Heart left ventricle (tissue), 16 donors: Measurements from ENCODE around the gene LRG1. TPM values are rescaled to one million over a fixed set of nuclear protein-coding genes. Genes with fewer than 3 reads are reported as not detected.

Source experiments
- ATAC-seq, 4 donors: fragments of 200-7000 bp; cut with Tn5 transposase; one replicate each; pipeline ENCODE4 v1.9.1; 2020 to 2022; ENCODE audit warnings: moderate library complexity in 4 of 4, mild to moderate bottlenecking in 3 of 4, moderate number of reproducible peaks in 1 of 4
- DNase-seq, 5 donors: peaks; one replicate each; pipeline ENCODE4 v3.0.0-alpha.2; 2020
- H3K27ac ChIP-seq, 12 donors: fragments of 200-600 bp; sonication (generic) in 4 of 12; one replicate each; pipeline versions ENCODE4 v1.5.0 to v1.8.0; 2016 to 2022; ENCODE audit warnings: mild to moderate bottlenecking in 2 of 12
- H3K27me3 ChIP-seq, 9 donors: fragments of 200-600 bp; sonication (generic) in 2 of 9; one replicate each; pipeline versions ENCODE4 v1.5.1 to v1.8.0; 2016 to 2022; ENCODE audit warnings: mild to moderate bottlenecking in 3 of 9
- H3K36me3 ChIP-seq, 9 donors: fragments of 200-600 bp; sonication (generic) in 2 of 9; one replicate each; pipeline versions ENCODE4 v1.5.0 to v1.8.0; 2018 to 2022; ENCODE audit warnings: mild to moderate bottlenecking in 2 of 9
- H3K4me1 ChIP-seq, 12 donors: fragments of 200-600 bp; sonication (generic) in 4 of 12; one replicate each; pipeline versions ENCODE4 v1.5.0 to v1.8.0; 2016 to 2022; ENCODE audit warnings: mild to moderate bottlenecking in 3 of 12
- H3K4me3 ChIP-seq, 12 donors: fragments of 200-600 bp; sonication (generic) in 4 of 12; one replicate each; pipeline versions ENCODE4 v1.5.0 to v1.8.0; 2017 to 2022; ENCODE audit warnings: mild to moderate bottlenecking in 9 of 12, moderate library complexity in 4 of 12
- H3K9me3 ChIP-seq, 12 donors: fragments of 200-600 bp; sonication (generic) in 4 of 12; one replicate each; pipeline versions ENCODE4 v1.5.0 to v1.8.0; 2016 to 2022; ENCODE audit warnings: mild to moderate bottlenecking in 1 of 12
- POLR2A ChIP-seq, 2 donors: fragments of 450-650 bp; IDR thresholded peaks; one replicate each; pipeline ENCODE4 v1.6.1; 2017; ENCODE audit warnings: antibody characterized with exemption in 2 of 2, mild to moderate bottlenecking in 2 of 2, moderate library complexity in 2 of 2
- WGBS, 4 donors: extraction: QIAGEN DNeasy Blood & Tissue Kit in 2 of 4; methylation state at CpG; one replicate each; pipeline versions ENCODE4 v1.1.5 to v1.1.7; 2013 to 2018; 5-methylcytosine and 5-hydroxymethylcytosine counted together
- intact Hi-C, 10 donors: fragments of 100-400 bp; cut with DNase I; formaldehyde crosslinking; loops; one replicate each; pipeline versions ENCODE4 v1.11.1 to v1.14.2; 2022
- polyA plus RNA-seq, 2 donors: library from polyadenylated mRNA; stranded (reverse); fragments of 200-250 nt; gene quantifications; one replicate each; pipeline ENCODE4 v1.2.3, GENCODE V29; 2013
- total RNA-seq, 9 donors: library from RNA; depleted of rRNA in 2 of 9; stranded (reverse); fragments of >200 nt in 2 of 9; fragmentation: NEBNext Ultra II Directional in 3 of 9; extraction: Animal tissue kit (Norgen Biotek cat#: 25700) in 3 of 9; gene quantifications; one replicate each; pipeline versions ENCODE4 v1.1.0 to v1.2.4, GENCODE V29; 2016 to 2023
- TF ChIP-seq, protein P1 (sequence below), 12 donors: fragments of 200-600 bp; sonication (generic) in 4 of 12; IDR thresholded peaks; one replicate each; pipeline versions ENCODE4 v1.5.0 to v1.8.0; 2018 to 2022; ENCODE audit warnings: antibody characterized with exemption in 12 of 12, mild to moderate bottlenecking in 5 of 12
- donor health status: ischemic (EF 13 %, LVEDD 7.1; RV severe dilation, severe dysfunction).
- donor health status: healthy with polysubstance abuse.
- donor health status: DM: no; HTN: yes; CAD: no.
- donor health status: DM: no; HTN: no; CAD: no.
- donor health status: ischemic (EF 25% LVEDD 6.9; RV normal size, moderate dysfunction).
- donor health status: ischemic (EF 25% LVEDD 5.7; RV mildly dilated, moderate dysfunction).
- donor health status: healthy.
- donor health status: DM: yes; HTN: yes; CAD: no.
- donor health status: ischemic (EF 35%, LVEDD 5.7; RV mildly dilated, moderate dysfunction).
- donor health status: nonischemic (EF 11% LVEDD 7.7; RV severe dilation, severe dysfunction).
- donor health status: DM: yes; HTN: yes; CAD: no.
- donor health status: PGD.
- donor health status: ischemic (EF 29% LVEDD 5.4; RV normal size, mild dysfunction).
- donor health status: nonischemic (EF 23%, LVEDD 6.1; RV moderate dilation, normal function).

The LRG1 gene
- total and polyA plus RNA-seq, 11 donors, result 0.15 to 1.7 (median 0.35) TPM

DNA sequence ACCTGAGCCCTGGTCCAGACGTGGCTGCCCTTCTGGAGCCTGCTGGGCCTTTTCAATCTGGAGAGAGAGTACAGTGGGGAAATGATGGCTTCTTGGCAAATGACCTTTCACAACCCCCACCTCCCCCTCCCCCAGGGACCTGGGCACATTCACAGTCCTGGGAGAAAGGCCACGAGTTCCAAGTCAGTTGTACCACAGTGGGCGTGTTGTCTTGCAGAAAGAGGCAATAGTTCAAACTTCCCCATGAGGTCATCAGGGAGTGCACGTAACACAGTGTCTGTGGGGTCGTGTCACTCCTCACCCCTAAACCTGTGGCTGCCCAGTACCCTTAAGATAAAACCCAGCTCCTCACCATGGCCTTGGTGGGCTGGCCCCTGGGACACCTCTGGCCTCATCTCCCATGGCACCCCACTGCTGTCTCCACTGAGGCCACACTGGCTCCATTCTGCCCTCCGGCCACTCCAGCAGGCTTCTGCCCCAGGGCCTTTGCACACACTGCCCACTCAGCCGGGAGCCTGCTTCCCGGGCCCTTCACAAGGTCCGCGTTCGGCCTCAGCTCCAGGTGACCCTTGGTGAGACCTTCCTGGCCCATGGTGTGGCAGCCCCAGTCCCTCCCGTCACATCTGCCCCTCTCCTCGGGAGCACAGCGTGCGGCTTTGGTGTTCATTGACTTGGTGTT, 34.8 kb downstream of the LRG1 start:
- Histone ChIP-seq H3K36me3 (peaks cover 0 to 83% (median 65%) of the 10 kb centered on the region in 9 donors), H3K4me3 (no peak overlapping the region), H3K9me3 (no peaks in the 10 kb centered on the region), H3K27me3 (no peaks in the 10 kb centered on the region), H3K4me1 (peaks cover 0 to 18% (median 0%) of the 10 kb centered on the region in 12 donors), H3K27ac (peak overlapping the region in 1 of 12 donors; percentile 60)
- TF ChIP-seq, protein P1, sequence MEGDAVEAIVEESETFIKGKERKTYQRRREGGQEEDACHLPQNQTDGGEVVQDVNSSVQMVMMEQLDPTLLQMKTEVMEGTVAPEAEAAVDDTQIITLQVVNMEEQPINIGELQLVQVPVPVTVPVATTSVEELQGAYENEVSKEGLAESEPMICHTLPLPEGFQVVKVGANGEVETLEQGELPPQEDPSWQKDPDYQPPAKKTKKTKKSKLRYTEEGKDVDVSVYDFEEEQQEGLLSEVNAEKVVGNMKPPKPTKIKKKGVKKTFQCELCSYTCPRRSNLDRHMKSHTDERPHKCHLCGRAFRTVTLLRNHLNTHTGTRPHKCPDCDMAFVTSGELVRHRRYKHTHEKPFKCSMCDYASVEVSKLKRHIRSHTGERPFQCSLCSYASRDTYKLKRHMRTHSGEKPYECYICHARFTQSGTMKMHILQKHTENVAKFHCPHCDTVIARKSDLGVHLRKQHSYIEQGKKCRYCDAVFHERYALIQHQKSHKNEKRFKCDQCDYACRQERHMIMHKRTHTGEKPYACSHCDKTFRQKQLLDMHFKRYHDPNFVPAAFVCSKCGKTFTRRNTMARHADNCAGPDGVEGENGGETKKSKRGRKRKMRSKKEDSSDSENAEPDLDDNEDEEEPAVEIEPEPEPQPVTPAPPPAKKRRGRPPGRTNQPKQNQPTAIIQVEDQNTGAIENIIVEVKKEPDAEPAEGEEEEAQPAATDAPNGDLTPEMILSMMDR (IDR thresholded peaks at IDR 0.05), result no peak
- TF ChIP-seq POLR2A (IDR thresholded peaks at IDR 0.05), result no peak
- WGBS, 4 donors, result 70 to 91% (median 81%) methylated on average over 13 to 15 of the region's 15 CpGs
- ATAC-seq (no peak), DNase-seq (peak in 1 of 5 donors; percentile 6)
- intact Hi-C loops, result no loop called here

DNA sequence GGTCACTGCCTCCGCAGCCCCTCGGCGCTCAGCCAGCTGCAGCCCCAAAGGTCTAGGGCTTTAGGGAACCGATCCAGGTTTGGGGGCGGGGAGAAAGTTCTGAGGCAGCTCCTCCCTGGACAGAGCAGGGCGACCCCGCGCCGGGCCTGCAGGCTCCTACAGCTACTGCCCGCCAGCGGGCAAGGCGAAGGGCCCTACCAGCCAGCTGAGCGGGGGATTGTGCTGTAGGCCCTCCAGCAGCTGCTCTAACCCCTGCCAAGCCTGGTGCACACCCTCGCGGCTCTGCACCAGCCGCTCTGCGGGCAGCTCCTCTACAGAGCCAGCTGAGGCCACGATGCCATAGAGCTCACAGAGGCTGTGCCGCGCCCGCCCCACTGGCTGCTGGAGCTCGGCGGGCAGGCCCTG, 35.5 kb downstream of the LRG1 start:
- Histone ChIP-seq H3K9me3 (no peaks in the 10 kb centered on the region), H3K27me3 (no peaks in the 10 kb centered on the region), H3K36me3 (peaks cover 0 to 88% (median 70%) of the 10 kb centered on the region in 9 donors), H3K27ac (peak overlapping the region in 1 of 12 donors; percentile 60), H3K4me3 (no peak overlapping the region), H3K4me1 (peaks cover 0 to 18% (median 0%) of the 10 kb centered on the region in 12 donors)
- TF ChIP-seq POLR2A (IDR thresholded peaks at IDR 0.05), result no peak
- TF ChIP-seq, protein P1 (IDR thresholded peaks at IDR 0.05), result no peak
- intact Hi-C loops, result no loop called here
- ATAC-seq (no peak), DNase-seq (peak in 2 of 5 donors; percentile 6 to 15)
- 86 to 100% (median 91%) methylated on average over 9 to 23 of the region's 23 CpGs for WGBS, 4 donors

DNA sequence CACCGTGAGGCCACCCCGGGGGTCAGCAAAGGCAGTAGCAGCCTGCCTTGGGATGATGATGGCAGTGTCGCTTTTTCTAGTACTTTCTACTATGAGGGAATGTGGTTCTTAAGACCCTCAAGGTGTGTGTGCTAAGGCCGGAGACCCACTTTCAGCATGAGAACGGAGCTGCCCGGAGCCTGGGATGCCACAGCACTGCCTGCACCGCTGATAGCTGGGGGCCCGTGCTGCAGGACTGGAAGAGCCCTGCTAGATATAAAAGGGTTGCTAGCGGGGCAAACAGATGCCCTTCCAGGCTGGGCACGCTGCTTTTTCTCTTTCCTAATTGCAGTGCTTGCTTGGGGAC, 36.0 kb downstream of the LRG1 start:
- intact Hi-C loops, result no loop called here
- DNase-seq (no peak), ATAC-seq (no peak)
- peaks cover 0 to 18% (median 0%) of the 10 kb centered on the region in 12 donors for H3K4me1 ChIP-seq
- no peak overlapping the region for H3K4me3 ChIP-seq
- H3K36me3 ChIP-seq, result peaks cover 0 to 92% (median 73%) of the 10 kb centered on the region in 9 donors
- no peaks in the 10 kb centered on the region for H3K9me3 ChIP-seq
- TF ChIP-seq, protein P1 (IDR thresholded peaks at IDR 0.05), result no peak
- TF ChIP-seq POLR2A (IDR thresholded peaks at IDR 0.05), result no peak
- no peaks in the 10 kb centered on the region for H3K27me3 ChIP-seq
- H3K27ac ChIP-seq, result no peak overlapping the region
- WGBS, 4 donors, result 84 to 93% (median 90%) methylated on average over 8 to 10 of the region's 10 CpGs

DNA sequence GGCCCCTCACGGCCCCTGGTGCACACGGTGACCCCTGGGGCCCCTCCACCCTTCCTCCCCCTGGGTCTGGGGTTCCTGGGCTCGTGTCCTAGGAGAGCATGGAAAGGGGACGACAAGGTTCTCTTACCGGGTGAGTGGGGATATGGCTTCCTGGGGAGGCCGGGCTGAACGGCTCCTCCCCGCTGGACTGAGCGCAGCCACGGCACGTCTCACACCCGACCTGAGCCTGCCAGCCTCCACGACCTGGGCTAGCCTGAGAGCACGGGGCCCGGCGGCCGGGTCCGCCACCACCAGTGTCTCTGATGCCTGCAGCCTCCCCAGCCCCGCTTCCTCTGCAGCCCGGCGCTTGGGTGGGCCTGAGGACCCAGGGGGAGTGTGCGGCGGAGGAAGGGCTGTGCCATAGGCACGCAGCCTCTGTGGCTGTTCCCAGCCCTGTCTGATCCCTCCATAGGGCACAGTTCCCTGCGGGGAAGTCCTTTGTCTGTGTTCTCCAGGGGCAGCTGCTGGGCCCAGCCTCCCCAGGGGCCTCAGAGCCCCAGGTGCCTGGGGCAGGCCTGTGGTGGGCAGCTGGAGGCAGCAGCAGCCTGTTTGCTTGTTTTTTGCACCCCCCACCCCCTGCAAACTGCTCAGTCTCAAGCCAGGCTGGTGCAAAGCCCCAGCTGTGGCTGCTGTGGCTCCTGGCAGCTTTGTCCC, 36.6 kb downstream of the LRG1 start:
- intact Hi-C loops, result no loop called here
- no peak for ATAC-seq
- H3K9me3 ChIP-seq, result no peaks in the 10 kb centered on the region
- H3K27me3 ChIP-seq, result no peaks in the 10 kb centered on the region
- WGBS, 4 donors, result 74 to 100% (median 91%) methylated on average over 4 to 25 of the region's 25 CpGs
- peaks cover 0 to 14% (median 0%) of the 10 kb centered on the region in 12 donors for H3K4me1 ChIP-seq
- H3K27ac ChIP-seq, result peak overlapping the region in 1 of 12 donors; percentile 31
- TF ChIP-seq, protein P1 (IDR thresholded peaks at IDR 0.05), result no peak
- TF ChIP-seq POLR2A (IDR thresholded peaks at IDR 0.05), result no peak
- H3K4me3 ChIP-seq, result no peak overlapping the region
- peaks cover 0 to 93% (median 77%) of the 10 kb centered on the region in 9 donors for H3K36me3 ChIP-seq
- peak in 2 of 5 donors; percentile 7 to 15 for DNase-seq
